ENCODE results near the gene ALDOB. TPM values are rescaled to one million over a fixed set of nuclear protein-coding genes. Genes with fewer than 3 reads are reported as not detected.
A peak's percentile ranks its signal among the peaks of the same experiment; 100 is the strongest.

The ALDOB gene
- total and polyA plus RNA-seq, 2 of the 13 experiments (the other 11 are each of a cell fraction or from before 2014, with no cell fraction given): 0.29 to 0.97 TPM

DNA sequence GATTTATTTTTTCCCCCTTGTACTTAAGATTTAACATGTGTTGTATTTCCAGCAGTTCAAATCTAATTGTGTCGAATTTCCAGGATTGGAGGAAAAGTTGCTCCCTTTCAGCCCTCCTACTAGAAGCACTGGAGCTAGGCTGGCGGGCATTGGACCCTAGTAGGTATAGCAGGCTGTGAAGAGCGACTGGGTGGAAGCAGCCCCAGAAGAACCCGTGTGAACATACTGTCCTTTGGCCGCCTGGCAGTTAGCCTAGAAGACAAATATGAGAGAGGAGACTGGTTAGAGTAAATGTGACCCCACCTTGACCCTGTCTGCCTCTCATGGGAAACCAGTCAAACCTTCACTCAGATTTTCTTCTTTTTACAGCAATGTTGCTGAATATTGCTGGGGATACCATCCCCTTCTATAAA lies 13.9 kb downstream of the ALDOB start (continued):
- no peak; the same call in 1 of the 2 replicates for TF ChIP-seq MED13 (CRISPR knock-in tag; IDR thresholded peaks at IDR 0.05)
- TF ChIP-seq PLRG1 (conservative IDR thresholded peaks at IDR 0.05): no peak
- no peak for TF ChIP-seq TCF7L2 (IDR thresholded peaks at IDR 0.05; ENCODE audit: low read depth, low read length)
- TF ChIP-seq, protein P1, sequence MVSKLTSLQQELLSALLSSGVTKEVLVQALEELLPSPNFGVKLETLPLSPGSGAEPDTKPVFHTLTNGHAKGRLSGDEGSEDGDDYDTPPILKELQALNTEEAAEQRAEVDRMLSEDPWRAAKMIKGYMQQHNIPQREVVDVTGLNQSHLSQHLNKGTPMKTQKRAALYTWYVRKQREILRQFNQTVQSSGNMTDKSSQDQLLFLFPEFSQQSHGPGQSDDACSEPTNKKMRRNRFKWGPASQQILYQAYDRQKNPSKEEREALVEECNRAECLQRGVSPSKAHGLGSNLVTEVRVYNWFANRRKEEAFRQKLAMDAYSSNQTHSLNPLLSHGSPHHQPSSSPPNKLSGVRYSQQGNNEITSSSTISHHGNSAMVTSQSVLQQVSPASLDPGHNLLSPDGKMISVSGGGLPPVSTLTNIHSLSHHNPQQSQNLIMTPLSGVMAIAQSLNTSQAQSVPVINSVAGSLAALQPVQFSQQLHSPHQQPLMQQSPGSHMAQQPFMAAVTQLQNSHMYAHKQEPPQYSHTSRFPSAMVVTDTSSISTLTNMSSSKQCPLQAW (CRISPR knock-in tag; IDR thresholded peaks at IDR 0.05): peak; percentile 93
- TF ChIP-seq, protein P2, sequence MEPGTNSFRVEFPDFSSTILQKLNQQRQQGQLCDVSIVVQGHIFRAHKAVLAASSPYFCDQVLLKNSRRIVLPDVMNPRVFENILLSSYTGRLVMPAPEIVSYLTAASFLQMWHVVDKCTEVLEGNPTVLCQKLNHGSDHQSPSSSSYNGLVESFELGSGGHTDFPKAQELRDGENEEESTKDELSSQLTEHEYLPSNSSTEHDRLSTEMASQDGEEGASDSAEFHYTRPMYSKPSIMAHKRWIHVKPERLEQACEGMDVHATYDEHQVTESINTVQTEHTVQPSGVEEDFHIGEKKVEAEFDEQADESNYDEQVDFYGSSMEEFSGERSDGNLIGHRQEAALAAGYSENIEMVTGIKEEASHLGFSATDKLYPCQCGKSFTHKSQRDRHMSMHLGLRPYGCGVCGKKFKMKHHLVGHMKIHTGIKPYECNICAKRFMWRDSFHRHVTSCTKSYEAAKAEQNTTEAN (CRISPR knock-in tag; conservative IDR thresholded peaks at IDR 0.05): 0 out of 2 replicates have a peak, but pooled peaks have one; percentile 34
- TF ChIP-seq ZNF33B (CRISPR knock-in tag; IDR thresholded peaks at IDR 0.05): peak; percentile 82; the same call in 1 of the 2 replicates
- no peak; the same call in 1 of the 2 replicates for TF ChIP-seq DMAP1 (CRISPR knock-in tag; IDR thresholded peaks at IDR 0.05)
- no peak for TF ChIP-seq ELF4 (CRISPR knock-in tag; IDR thresholded peaks at IDR 0.05; ENCODE audit: borderline replicate concordance)
- TF ChIP-seq TARDBP (CRISPR knock-in tag; IDR thresholded peaks at IDR 0.05): peak; percentile 88
- TF ChIP-seq RXRB (CRISPR knock-in tag; IDR thresholded peaks at IDR 0.05; ENCODE audit: borderline replicate concordance): peak; percentile 99
- peak; percentile 68; the same call in 1 of the 2 replicates for TF ChIP-seq SMYD3 (CRISPR knock-in tag; IDR thresholded peaks at IDR 0.05)
- TF ChIP-seq PCBP2 (optimal IDR thresholded peaks at IDR 0.05; ENCODE audit: low read depth, low read length, poor library complexity, severe bottlenecking): no peak
- no peak for TF ChIP-seq ZNF326 (CRISPR knock-in tag; IDR thresholded peaks at IDR 0.05; ENCODE audit: borderline replicate concordance)
- TF ChIP-seq BRD4 (CRISPR knock-in tag; IDR thresholded peaks at IDR 0.05): no peak
- 0 out of 2 replicates have a peak, but pooled peaks have one; percentile 53 for TF ChIP-seq ZMAT3 (CRISPR knock-in tag; conservative IDR thresholded peaks at IDR 0.05)
- no peak for TF ChIP-seq ZNF3 (CRISPR knock-in tag; IDR thresholded peaks at IDR 0.05)
- TF ChIP-seq HOXD1 (CRISPR knock-in tag; IDR thresholded peaks at IDR 0.05): no peak
- TF ChIP-seq ZNF484 (CRISPR knock-in tag; IDR thresholded peaks at IDR 0.05; ENCODE audit: borderline replicate concordance, low read depth): no peak
- no peak for TF ChIP-seq ZNF543 (CRISPR knock-in tag; IDR thresholded peaks at IDR 0.05)
- TF ChIP-seq ZNF383 (CRISPR knock-in tag; IDR thresholded peaks at IDR 0.05; ENCODE audit: borderline replicate concordance): no peak
- peak; percentile 76; the same call in 1 of the 2 replicates for TF ChIP-seq ZNF816 (CRISPR knock-in tag; IDR thresholded peaks at IDR 0.05; ENCODE audit: borderline replicate concordance)
- TF ChIP-seq GATAD2A (CRISPR knock-in tag; IDR thresholded peaks at IDR 0.05): peak; percentile 92
- TF ChIP-seq ZNF841 (CRISPR knock-in tag; IDR thresholded peaks at IDR 0.05; ENCODE audit: borderline replicate concordance): no peak
- no peak for TF ChIP-seq TAF1 (CRISPR knock-in tag; IDR thresholded peaks at IDR 0.05)
- TF ChIP-seq STAT5B (CRISPR knock-in tag; IDR thresholded peaks at IDR 0.05): no peak
- TF ChIP-seq LCORL (IDR thresholded peaks at IDR 0.05): no peak
- no peak for TF ChIP-seq LCORL (CRISPR knock-in tag; IDR thresholded peaks at IDR 0.05)
- TF ChIP-seq MIER3 (CRISPR knock-in tag; IDR thresholded peaks at IDR 0.05; ENCODE audit: borderline replicate concordance): peak; percentile 87; the same call in 1 of the 2 replicates
- TF ChIP-seq ZNF30 (CRISPR knock-in tag; IDR thresholded peaks at IDR 0.05): no peak
- TF ChIP-seq, protein P3, sequence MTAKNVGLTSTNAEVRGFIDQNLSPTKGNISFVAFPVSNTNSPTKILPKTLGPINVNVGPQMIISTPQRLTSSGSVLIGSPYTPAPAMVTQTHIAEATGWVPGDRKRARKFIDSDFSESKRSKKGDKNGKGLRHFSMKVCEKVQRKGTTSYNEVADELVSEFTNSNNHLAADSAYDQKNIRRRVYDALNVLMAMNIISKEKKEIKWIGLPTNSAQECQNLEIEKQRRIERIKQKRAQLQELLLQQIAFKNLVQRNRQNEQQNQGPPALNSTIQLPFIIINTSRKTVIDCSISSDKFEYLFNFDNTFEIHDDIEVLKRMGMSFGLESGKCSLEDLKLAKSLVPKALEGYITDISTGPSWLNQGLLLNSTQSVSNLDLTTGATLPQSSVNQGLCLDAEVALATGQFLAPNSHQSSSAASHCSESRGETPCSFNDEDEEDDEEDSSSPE (CRISPR knock-in tag; IDR thresholded peaks at IDR 0.05): peak; percentile 55
- peak in 1 of 2 experiments; percentile 92; a peak in 2 of 4 replicates for TF ChIP-seq EP300 (IDR thresholded peaks at IDR 0.05; ENCODE audit: low read depth in 2 of 2, low read length in 2 of 2)
- TF ChIP-seq EP300 (CRISPR knock-in tag; IDR thresholded peaks at IDR 0.05; ENCODE audit: borderline replicate concordance): peak; percentile 59; the same call in 1 of the 2 replicates
